Measurements from ENCODE around the gene GPSM1. TPM values are rescaled to one million over a fixed set of nuclear protein-coding genes. Genes with fewer than 3 reads are reported as not detected.

GPSM1 gene
- total and polyA plus RNA-seq, 2 experiments from 2014 or later = 25.5 to 30.0 TPM

DNA sequence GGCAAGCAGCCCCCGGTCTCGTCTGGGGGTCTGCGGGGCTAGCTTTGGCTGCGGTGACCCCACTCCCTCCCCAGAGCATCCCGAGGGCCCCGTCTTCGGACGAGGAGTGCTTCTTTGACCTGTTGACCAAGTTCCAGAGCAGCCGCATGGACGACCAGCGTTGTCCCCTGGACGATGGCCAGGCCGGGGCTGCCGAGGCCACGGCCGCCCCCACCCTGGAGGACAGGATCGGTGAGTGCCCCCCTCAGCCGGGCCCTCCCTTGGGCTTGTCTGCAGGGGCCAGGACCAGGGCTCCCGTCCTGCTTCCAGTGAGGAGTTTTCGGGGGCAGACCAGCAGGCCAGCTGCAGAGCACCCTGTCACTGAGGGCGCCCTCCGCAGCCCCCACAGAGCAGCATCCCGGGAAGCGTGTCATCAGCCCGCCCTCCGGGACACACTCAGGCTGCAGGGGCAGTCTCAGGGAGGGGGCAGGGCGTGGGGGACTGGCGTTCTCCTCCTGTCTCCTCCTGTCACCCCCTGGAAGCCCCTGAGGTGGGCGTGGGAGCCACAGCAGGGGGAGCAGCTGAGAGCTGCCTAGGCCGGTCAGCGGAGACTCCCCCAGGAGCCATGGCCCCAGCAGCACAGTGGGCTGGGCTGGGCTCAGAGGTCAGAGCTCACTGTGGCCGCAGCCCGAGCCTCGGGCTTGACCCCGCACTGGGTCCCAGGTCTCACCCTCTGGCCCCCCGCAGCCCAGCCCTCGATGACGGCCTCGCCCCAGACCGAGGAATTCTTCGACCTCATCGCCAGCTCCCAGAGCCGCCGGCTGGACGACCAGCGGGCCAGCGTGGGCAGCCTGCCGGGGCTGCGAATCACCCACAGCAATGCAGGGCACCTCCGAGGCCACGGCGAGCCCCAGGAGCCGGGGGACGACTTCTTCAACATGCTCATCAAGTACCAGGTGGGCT, 28.5 kb downstream of the GPSM1 start:
- DNase-seq (ENCODE audit: low spot score) = no peak
- 94% methylated on average over 43 of the region's 54 CpGs for WGBS (ENCODE audit: low lambda C conversion rate, missing lambda C conversion rate)
- no peaks in the 10 kb centered on the region for H3K9me3 ChIP-seq (ENCODE audit: low read depth)
- no peak overlapping the region for H2AFZ ChIP-seq
- peaks cover 14% of the 10 kb centered on the region for H3K4me1 ChIP-seq (ENCODE audit: insufficient read depth)
- H3K4me2 ChIP-seq = no peak overlapping the region
- TF ChIP-seq EZH2 (IDR thresholded peaks at IDR 0.05; ENCODE audit: borderline replicate concordance) = no peak
- TF ChIP-seq CTCF (IDR thresholded peaks at IDR 0.05; ENCODE audit: poor library complexity) = no peak
- TF ChIP-seq EZH2phosphoT487 (IDR thresholded peaks at IDR 0.05; ENCODE audit: low read depth, severe bottlenecking, unreplicated experiment) = no peak
- no peaks in the 10 kb centered on the region for H3K36me3 ChIP-seq (replicated peaks; ENCODE audit: insufficient read depth, low read depth)
- H3K27ac ChIP-seq = no peak overlapping the region
- H3K4me3 ChIP-seq = no peak overlapping the region
- no peaks in the 10 kb centered on the region for H3K9me2 ChIP-seq (replicated peaks; ENCODE audit: insufficient read depth)
- H3K27me3 ChIP-seq = no peaks in the 10 kb centered on the region
- no peaks in the 10 kb centered on the region for H3K79me2 ChIP-seq
- H4K20me1 ChIP-seq (ENCODE audit: insufficient read depth, poor library complexity, severe bottlenecking) = no peaks in the 10 kb centered on the region

GRCh38 chr9:136357202-136357725, 29.9 kb downstream of the GPSM1 start:
- TF ChIP-seq EZH2phosphoT487 (IDR thresholded peaks at IDR 0.05; ENCODE audit: low read depth, severe bottlenecking, unreplicated experiment) (no peak), EZH2 (IDR thresholded peaks at IDR 0.05; ENCODE audit: borderline replicate concordance) (no peak), CTCF (IDR thresholded peaks at IDR 0.05; ENCODE audit: poor library complexity) (no peak)
- Histone ChIP-seq H3K27ac (no peak overlapping the region), H3K9me3 (ENCODE audit: low read depth) (no peaks in the 10 kb centered on the region), H4K20me1 (ENCODE audit: insufficient read depth, poor library complexity, severe bottlenecking) (no peaks in the 10 kb centered on the region), H2AFZ (no peak overlapping the region), H3K4me1 (ENCODE audit: insufficient read depth) (peaks cover 17% of the 10 kb centered on the region), H3K9me2 (replicated peaks; ENCODE audit: insufficient read depth) (no peaks in the 10 kb centered on the region), H3K79me2 (no peaks in the 10 kb centered on the region), H3K4me2 (no peak overlapping the region), H3K27me3 (no peaks in the 10 kb centered on the region), H3K36me3 (replicated peaks; ENCODE audit: insufficient read depth, low read depth) (no peaks in the 10 kb centered on the region), H3K4me3 (no peak overlapping the region)
- no peak for DNase-seq (ENCODE audit: low spot score)
- WGBS (ENCODE audit: low lambda C conversion rate, missing lambda C conversion rate) = 88% methylated on average over 19 of the region's 22 CpGs

DNA sequence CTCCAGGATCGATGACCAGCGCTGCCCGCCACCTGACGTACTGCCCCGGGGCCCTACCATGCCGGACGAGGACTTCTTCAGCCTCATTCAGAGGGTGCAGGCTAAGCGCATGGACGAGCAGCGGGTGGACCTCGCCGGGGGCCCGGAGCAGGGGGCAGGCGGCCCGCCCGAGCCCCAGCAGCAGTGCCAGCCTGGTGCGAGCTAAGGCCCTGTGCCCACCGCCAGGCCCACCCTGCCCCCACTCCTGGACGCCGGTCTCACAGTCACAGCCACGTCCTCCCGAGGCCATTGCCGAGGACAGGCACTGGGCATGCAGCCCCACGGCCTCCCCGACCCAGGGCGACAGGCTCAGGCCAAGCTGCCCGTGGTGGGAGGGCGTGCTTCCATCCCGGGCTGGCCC, 30.7 kb downstream of the GPSM1 start:
- 91% methylated on average over 17 of the region's 29 CpGs for WGBS (ENCODE audit: low lambda C conversion rate, missing lambda C conversion rate)
- H3K4me1 ChIP-seq (ENCODE audit: insufficient read depth) = peaks cover 17% of the 10 kb centered on the region
- no peak overlapping the region for H2AFZ ChIP-seq
- no peak overlapping the region for H3K27ac ChIP-seq
- no peaks in the 10 kb centered on the region for H3K36me3 ChIP-seq (replicated peaks; ENCODE audit: insufficient read depth, low read depth)
- H4K20me1 ChIP-seq (ENCODE audit: insufficient read depth, poor library complexity, severe bottlenecking) = no peaks in the 10 kb centered on the region
- no peaks in the 10 kb centered on the region for H3K79me2 ChIP-seq
- no peaks in the 10 kb centered on the region for H3K27me3 ChIP-seq
- H3K9me3 ChIP-seq (ENCODE audit: low read depth) = no peaks in the 10 kb centered on the region
- H3K9me2 ChIP-seq (replicated peaks; ENCODE audit: insufficient read depth) = no peaks in the 10 kb centered on the region
- no peak for DNase-seq (ENCODE audit: low spot score)
- TF ChIP-seq EZH2 (IDR thresholded peaks at IDR 0.05; ENCODE audit: borderline replicate concordance) = no peak
- no peak for TF ChIP-seq EZH2phosphoT487 (IDR thresholded peaks at IDR 0.05; ENCODE audit: low read depth, severe bottlenecking, unreplicated experiment)
- no peak for TF ChIP-seq CTCF (IDR thresholded peaks at IDR 0.05; ENCODE audit: poor library complexity)
- H3K4me2 ChIP-seq = no peak overlapping the region
- no peak overlapping the region for H3K4me3 ChIP-seq
